HFFc6 (cell line): ENCODE measurements around the gene SOCS4. TPM values are rescaled to one million over a fixed set of nuclear protein-coding genes. Genes with fewer than 3 reads are reported as not detected.
"Not testable (repeated sequence)": the region's sequence is repeated elsewhere in the genome, so short reads cannot be mapped to it uniquely, and the experiment has no call there.

Experiments used
- DNase-seq: peaks from one replicate; pipeline ENCODE4 v3.0.0-alpha.2; 2018
- H3K27ac Mint-ChIP-seq: 2 replicates; pipeline ENCODE4 v1.8.0; 2020; ENCODE audit warnings: mild to moderate bottlenecking, mixed read lengths
- H3K27me3 Mint-ChIP-seq: 2 replicates; pipeline ENCODE4 v1.8.0; 2021; ENCODE audit warnings: mild to moderate bottlenecking, moderate library complexity, mixed read lengths; ENCODE audit not compliant: insufficient read depth
- H3K36me3 Mint-ChIP-seq: 2 replicates; pipeline ENCODE4 v1.8.0; 2021; ENCODE audit warnings: low read depth, mixed read lengths
- H3K4me1 Mint-ChIP-seq: 2 replicates; pipeline ENCODE4 v1.8.0; 2020; ENCODE audit warnings: low read depth, mixed read lengths
- H3K4me3 Mint-ChIP-seq: 2 replicates; pipeline ENCODE4 v1.8.0; 2020; ENCODE audit warnings: mild to moderate bottlenecking, moderate library complexity, mixed read lengths
- H3K9me3 Mint-ChIP-seq: 2 replicates; pipeline ENCODE4 v1.8.0; 2020; ENCODE audit warnings: mild to moderate bottlenecking, mixed read lengths
- total RNA-seq, 6 experiments: library from RNA; stranded (reverse); fragmentation: NEBNext Ultra II Directional; extraction: Animal tissue kit (Norgen Biotek cat#: 25700); gene quantifications; 2 replicates in 1 of 6; 3 replicates in 5 of 6; pipeline ENCODE4 v1.2.3, GENCODE V29; 2021
- TF ChIP-seq, protein P1 (sequence below): fragments of 200-600 bp; sonication (generic); IDR thresholded peaks from 2 replicates; pipeline ENCODE4 v1.5.0; 2021; ENCODE audit warnings: antibody characterized with exemption, mild to moderate bottlenecking

The SOCS4 gene
- total RNA-seq, 6 experiments from 2014 or later: 22.1 to 26.2 (median 23.6) TPM

DNA sequence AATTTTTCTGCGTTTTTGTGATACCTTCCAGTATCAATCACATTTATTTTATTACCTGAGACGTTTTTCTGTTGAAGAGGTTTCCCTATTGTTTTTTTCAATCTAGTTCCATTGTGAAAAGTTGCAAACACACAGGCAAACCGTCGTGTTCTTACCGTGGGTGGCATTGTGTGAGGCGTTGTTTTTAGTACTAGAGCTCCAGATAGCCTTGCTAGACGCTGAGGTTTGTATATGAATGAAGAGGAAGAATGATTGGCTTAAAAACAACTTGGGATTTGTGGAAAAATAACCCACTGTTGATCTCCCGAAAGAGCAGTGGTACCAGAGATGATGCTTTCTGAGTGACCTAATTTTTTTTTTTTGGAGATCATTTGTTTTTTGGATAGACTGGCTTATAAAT, 1.0 kb downstream of the SOCS4 start:
- TF ChIP-seq, protein P1, sequence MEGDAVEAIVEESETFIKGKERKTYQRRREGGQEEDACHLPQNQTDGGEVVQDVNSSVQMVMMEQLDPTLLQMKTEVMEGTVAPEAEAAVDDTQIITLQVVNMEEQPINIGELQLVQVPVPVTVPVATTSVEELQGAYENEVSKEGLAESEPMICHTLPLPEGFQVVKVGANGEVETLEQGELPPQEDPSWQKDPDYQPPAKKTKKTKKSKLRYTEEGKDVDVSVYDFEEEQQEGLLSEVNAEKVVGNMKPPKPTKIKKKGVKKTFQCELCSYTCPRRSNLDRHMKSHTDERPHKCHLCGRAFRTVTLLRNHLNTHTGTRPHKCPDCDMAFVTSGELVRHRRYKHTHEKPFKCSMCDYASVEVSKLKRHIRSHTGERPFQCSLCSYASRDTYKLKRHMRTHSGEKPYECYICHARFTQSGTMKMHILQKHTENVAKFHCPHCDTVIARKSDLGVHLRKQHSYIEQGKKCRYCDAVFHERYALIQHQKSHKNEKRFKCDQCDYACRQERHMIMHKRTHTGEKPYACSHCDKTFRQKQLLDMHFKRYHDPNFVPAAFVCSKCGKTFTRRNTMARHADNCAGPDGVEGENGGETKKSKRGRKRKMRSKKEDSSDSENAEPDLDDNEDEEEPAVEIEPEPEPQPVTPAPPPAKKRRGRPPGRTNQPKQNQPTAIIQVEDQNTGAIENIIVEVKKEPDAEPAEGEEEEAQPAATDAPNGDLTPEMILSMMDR: no peak
- H3K4me1 Mint-ChIP-seq: peaks cover 63% of the 10 kb centered on the region
- no peak for DNase-seq
- H3K27ac Mint-ChIP-seq: peak overlapping the region; percentile 94
- no peaks in the 10 kb centered on the region for H3K9me3 Mint-ChIP-seq
- H3K4me3 Mint-ChIP-seq: peak overlapping the region; percentile 95
- no peaks in the 10 kb centered on the region; the same call in 1 of the 2 replicates for H3K27me3 Mint-ChIP-seq
- no peaks in the 10 kb centered on the region; the same call in 1 of the 2 replicates for H3K36me3 Mint-ChIP-seq

DNA sequence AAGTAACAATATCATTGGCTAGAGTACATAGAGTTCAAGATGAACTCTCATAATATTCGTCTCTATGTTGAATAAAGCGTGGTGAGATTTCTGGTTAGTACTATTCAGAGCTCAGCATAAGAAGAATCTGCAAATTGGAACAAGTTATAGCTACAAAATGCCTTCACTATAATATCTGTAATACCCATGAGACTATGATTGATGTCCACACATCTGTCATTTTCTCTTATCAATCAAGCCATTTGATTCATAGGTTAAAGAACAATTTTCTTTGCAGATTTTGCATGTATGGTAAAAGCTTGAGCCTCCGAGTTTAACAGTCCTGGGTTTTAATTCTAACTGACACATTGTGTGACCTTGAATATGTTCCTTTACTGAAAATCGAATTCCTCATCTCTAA, 1.4 kb downstream of the SOCS4 start:
- Mint-ChIP-seq H3K36me3 (no peaks in the 10 kb centered on the region; the same call in 1 of the 2 replicates), H3K4me3 (peak overlapping the region; percentile 95), H3K27me3 (no peaks in the 10 kb centered on the region; the same call in 1 of the 2 replicates), H3K27ac (peak overlapping the region; percentile 94), H3K9me3 (no peaks in the 10 kb centered on the region), H3K4me1 (peaks cover 63% of the 10 kb centered on the region)
- no peak for DNase-seq
- TF ChIP-seq, protein P1: no peak

DNA sequence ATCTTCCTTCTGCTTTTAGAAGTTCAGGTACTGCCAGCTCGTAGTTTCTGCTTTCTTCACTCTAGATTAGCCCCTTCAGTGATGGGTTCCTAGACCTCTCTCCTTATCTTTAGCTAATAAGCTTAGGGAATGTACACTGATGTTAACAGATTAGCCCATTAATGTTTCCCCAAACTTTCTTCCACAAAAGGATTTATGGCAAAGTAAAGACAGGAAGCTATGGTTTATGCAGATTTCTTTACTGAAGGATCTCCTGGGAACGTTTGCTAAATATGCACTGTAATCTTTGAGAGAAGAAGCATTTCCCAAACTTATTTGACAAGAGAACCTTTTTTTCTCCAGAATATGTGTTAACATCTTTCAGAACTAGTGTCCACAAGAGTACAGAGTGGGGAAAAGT, 4.2 kb downstream of the SOCS4 start:
- Mint-ChIP-seq H3K36me3 (peaks cover 12% of the 10 kb centered on the region; the same call in 1 of the 2 replicates), H3K9me3 (no peaks in the 10 kb centered on the region), H3K4me3 (no peak overlapping the region), H3K27ac (peak overlapping the region; percentile 23), H3K27me3 (no peaks in the 10 kb centered on the region), H3K4me1 (peaks cover 43% of the 10 kb centered on the region)
- TF ChIP-seq, protein P1: no peak
- no peak for DNase-seq

DNA sequence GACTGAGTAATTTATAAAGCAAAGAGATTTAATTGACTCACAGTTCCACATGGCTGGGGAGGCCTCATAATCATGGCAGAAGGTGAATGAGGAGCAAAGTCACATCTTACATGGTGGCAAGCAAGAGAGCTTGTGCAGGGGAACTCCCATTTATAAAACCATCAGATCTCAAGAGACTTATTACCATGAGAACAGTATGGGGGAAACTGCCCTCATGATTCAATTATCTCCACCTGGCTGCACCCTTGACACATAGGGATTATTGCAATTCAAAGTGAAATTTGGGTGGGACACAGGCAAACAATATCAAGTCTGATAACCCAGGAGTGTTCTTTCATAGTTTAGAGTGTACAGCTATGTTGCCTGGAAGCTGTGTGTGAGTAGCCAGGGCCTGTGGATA, 11.0 kb downstream of the SOCS4 start:
- Mint-ChIP-seq H3K36me3 (peaks cover 29% of the 10 kb centered on the region), H3K4me1 (peaks cover 13% of the 10 kb centered on the region)
- not testable (repeated sequence) for H3K9me3 Mint-ChIP-seq, H3K4me3 Mint-ChIP-seq, DNase-seq, H3K27me3 Mint-ChIP-seq, H3K27ac Mint-ChIP-seq

DNA sequence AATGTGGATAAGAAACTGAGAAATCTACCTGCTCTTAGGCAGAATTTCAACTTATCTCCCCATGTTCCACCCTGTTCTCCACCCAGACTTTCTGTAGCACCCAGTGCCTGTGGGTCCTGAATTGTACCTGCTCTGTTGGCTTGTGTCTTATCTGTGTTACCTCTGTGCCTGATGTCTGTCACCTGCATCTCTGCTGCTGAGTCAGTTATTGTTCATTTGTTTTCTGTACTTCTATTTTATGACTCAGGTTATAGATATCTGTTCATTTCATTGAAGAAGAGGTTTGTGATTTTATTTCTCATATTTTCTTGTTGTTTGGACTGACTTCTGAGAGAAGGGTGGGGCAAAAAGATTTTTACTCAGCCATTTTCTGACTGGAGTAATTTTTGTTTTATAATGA, 11.7 kb downstream of the SOCS4 start:
- TF ChIP-seq, protein P1: no peak
- Mint-ChIP-seq H3K4me3 (no peak overlapping the region), H3K27ac (peak overlapping the region; percentile 43), H3K4me1 (peaks cover 13% of the 10 kb centered on the region), H3K36me3 (peaks cover 37% of the 10 kb centered on the region), H3K9me3 (no peaks in the 10 kb centered on the region), H3K27me3 (peaks cover 2% of the 10 kb centered on the region)
- no peak for DNase-seq

DNA sequence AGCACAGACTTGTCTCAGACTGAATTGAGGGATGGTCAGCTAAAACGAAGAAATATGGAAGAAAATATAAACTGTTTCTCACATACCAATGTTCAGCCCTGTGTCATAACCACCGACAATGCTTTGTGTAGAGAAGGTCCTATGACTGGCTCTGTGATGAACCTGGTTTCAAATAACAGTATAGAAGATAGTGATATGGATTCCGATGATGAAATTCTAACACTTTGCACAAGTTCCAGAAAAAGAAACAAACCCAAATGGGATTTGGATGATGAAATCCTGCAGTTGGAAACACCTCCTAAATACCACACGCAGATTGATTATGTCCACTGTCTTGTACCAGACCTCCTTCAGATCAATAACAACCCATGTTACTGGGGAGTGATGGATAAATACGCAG, 16.5 kb downstream of the SOCS4 start:
- DNase-seq: no peak
- TF ChIP-seq, protein P1: no peak
- H3K4me3 Mint-ChIP-seq: no peak overlapping the region
- no peak overlapping the region for H3K27ac Mint-ChIP-seq
- no peaks in the 10 kb centered on the region for H3K9me3 Mint-ChIP-seq
- H3K4me1 Mint-ChIP-seq: peaks cover 10% of the 10 kb centered on the region
- peaks cover 2% of the 10 kb centered on the region for H3K27me3 Mint-ChIP-seq
- H3K36me3 Mint-ChIP-seq: peaks cover 15% of the 10 kb centered on the region
